CD8-positive, alpha-beta memory T cell (primary cell): Measurements from ENCODE around the gene TNK1. TPM values are rescaled to one million over a fixed set of nuclear protein-coding genes. Genes with fewer than 3 reads are reported as not detected.

Experiments
- CTCF ChIA-PET: fragments of 350-600 bp; sonication (Branson Sonifier 250); formaldehyde crosslinking; loops from one replicate; lab custom pipeline; 2021; ENCODE audit warnings: antibody characterized with exemption; lab: Charles Lee
- POLR2A ChIA-PET: fragments of 350-600 bp; sonication (Branson Sonifier 250); formaldehyde crosslinking; loops from one replicate; lab custom pipeline; 2021; ENCODE audit warnings: antibody characterized with exemption; lab: Charles Lee
- DNase-seq, 5 donors: peaks; one replicate each; pipeline versions ENCODE4 v3.0.0 to v3.0.0-alpha.2; 2020 to 2022; ENCODE audit warnings: mixed read lengths in 1 of 5
- H3K27ac ChIP-seq: one replicate; pipeline ENCODE4 v1.7.0; 2013; ENCODE audit warnings: low read depth, mild to moderate bottlenecking, low read length, moderate library complexity
- H3K27me3 ChIP-seq: 2 replicates; pipeline ENCODE4 v1.7.0; 2013; ENCODE audit warnings: low read length, mild to moderate bottlenecking; ENCODE audit not compliant: insufficient read depth, poor library complexity, severe bottlenecking
- H3K36me3 ChIP-seq: 2 replicates; pipeline ENCODE4 v1.7.0; 2013; ENCODE audit warnings: mild to moderate bottlenecking, low read length, moderate library complexity; ENCODE audit not compliant: insufficient read depth
- H3K4me1 ChIP-seq: 2 replicates; pipeline ENCODE4 v1.7.0; 2013; ENCODE audit warnings: mild to moderate bottlenecking, low read length, moderate library complexity; ENCODE audit not compliant: insufficient read depth
- H3K4me3 ChIP-seq: 2 replicates; pipeline ENCODE4 v1.7.0; 2013; ENCODE audit warnings: mild to moderate bottlenecking, low read length
- H3K9me3 ChIP-seq: 2 replicates; pipeline ENCODE4 v1.7.0; 2013; ENCODE audit warnings: mild to moderate bottlenecking, low read length
- H3K27ac Mint-ChIP-seq, 8 donors: one replicate each; pipeline ENCODE4 v1.8.0; 2020 to 2021; ENCODE audit warnings: mixed read lengths in 8 of 8, mild to moderate bottlenecking in 6 of 8, inconsistent platforms in 3 of 8, moderate library complexity in 3 of 8
- H3K27me3 Mint-ChIP-seq, 2 donors: one replicate each; pipeline ENCODE4 v1.8.0; 2020 to 2021; ENCODE audit warnings: mixed read lengths in 2 of 2, mild to moderate bottlenecking in 1 of 2, moderate library complexity in 1 of 2
- H3K36me3 Mint-ChIP-seq, 3 donors: one replicate each; pipeline ENCODE4 v1.8.0; 2020 to 2021; ENCODE audit warnings: mixed read lengths in 3 of 3, inconsistent platforms in 1 of 3, mild to moderate bottlenecking in 1 of 3
- H3K4me1 Mint-ChIP-seq, 3 donors: one replicate each; pipeline ENCODE4 v1.8.0; 2020 to 2021; ENCODE audit warnings: mixed read lengths in 3 of 3, inconsistent platforms in 1 of 3, mild to moderate bottlenecking in 1 of 3
- H3K4me3 Mint-ChIP-seq, 7 donors: one replicate each; pipeline ENCODE4 v1.8.0; 2020 to 2021; ENCODE audit warnings: mixed read lengths in 7 of 7, mild to moderate bottlenecking in 6 of 7, moderate library complexity in 4 of 7, inconsistent platforms in 2 of 7
- H3K9me3 Mint-ChIP-seq, 5 donors: one replicate each; pipeline ENCODE4 v1.8.0; 2020 to 2022; ENCODE audit warnings: mixed read lengths in 5 of 5, mild to moderate bottlenecking in 3 of 5, moderate library complexity in 2 of 5, inconsistent platforms in 1 of 5
- polyA plus RNA-seq: library from polyadenylated mRNA; unstranded; fragments of 300-500 nt; fragmentation: Illumina TruSeq; gene quantifications from one replicate; pipeline ENCODE4 v1.2.3, GENCODE V29; 2021
- total RNA-seq, 2 experiments: library from RNA; stranded (reverse); gene quantifications; one replicate each; pipeline ENCODE4 v1.2.3, GENCODE V29; 2021

The TNK1 gene
- total and polyA plus RNA-seq, 3 experiments from 2014 or later, result 3.1 to 5.8 (median 4.4) TPM

DNA sequence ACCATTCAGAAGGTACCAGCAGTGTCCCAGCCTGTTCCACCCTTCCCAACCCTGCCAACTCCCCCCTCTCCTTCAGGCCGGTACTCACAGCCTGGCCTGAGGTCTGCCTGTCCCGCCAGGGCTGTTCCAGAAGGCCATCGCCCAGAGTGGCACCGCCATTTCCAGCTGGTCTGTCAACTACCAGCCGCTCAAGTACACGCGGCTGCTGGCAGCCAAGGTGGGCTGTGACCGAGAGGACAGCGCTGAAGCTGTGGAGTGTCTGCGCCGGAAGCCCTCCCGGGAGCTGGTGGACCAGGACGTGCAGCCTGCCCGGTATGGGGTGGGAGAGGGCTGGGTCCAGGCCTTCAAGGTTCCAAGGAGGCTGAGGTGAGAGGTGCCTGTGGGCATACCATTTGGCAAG lies 33.9 kb downstream of the TNK1 start:
- H3K27ac ChIP-seq, result no peak overlapping the region
- H3K4me3 Mint-ChIP-seq, result no peak overlapping the region
- H3K27ac Mint-ChIP-seq, result no peak overlapping the region
- H3K9me3 Mint-ChIP-seq, result no peaks in the 10 kb centered on the region
- no peak overlapping the region for H3K4me3 ChIP-seq
- ChIA-PET POLR2A (no interaction called here), CTCF (interaction anchor here (1.3 kb wide), 1 partner anchor 22 kb away, joined by 3 read pairs; no protein-coding TSS in a partner anchor)
- H3K9me3 ChIP-seq, result no peaks in the 10 kb centered on the region
- peaks cover 0 to 2% (median 0%) of the 10 kb centered on the region in 3 donors for H3K4me1 Mint-ChIP-seq
- no peak for DNase-seq
- no peaks in the 10 kb centered on the region for H3K36me3 ChIP-seq
- H3K36me3 Mint-ChIP-seq, result peaks cover 0 to 1% (median 0%) of the 10 kb centered on the region in 3 donors
- H3K27me3 Mint-ChIP-seq, result peaks cover 4 to 5% of the 10 kb centered on the region in 2 donors
- no peaks in the 10 kb centered on the region for H3K4me1 ChIP-seq
- no peaks in the 10 kb centered on the region for H3K27me3 ChIP-seq

DNA sequence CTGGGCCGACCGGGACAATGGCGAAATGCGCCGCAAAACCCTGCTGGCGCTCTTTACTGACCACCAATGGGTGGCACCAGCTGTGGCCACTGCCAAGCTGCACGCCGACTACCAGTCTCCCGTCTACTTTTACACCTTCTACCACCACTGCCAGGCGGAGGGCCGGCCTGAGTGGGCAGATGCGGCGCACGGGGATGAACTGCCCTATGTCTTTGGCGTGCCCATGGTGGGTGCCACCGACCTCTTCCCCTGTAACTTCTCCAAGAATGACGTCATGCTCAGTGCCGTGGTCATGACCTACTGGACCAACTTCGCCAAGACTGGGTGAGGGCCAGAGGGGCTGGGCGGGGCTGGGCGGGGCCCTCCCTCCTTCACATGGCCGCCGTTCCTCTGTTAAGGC lies 34.9 kb downstream of the TNK1 start:
- Mint-ChIP-seq H3K9me3 (no peaks in the 10 kb centered on the region), H3K27me3 (peaks cover 1 to 6% of the 10 kb centered on the region in 2 donors), H3K36me3 (peaks cover 0 to 1% (median 0%) of the 10 kb centered on the region in 3 donors), H3K4me1 (peaks cover 0 to 2% (median 0%) of the 10 kb centered on the region in 3 donors), H3K4me3 (no peak overlapping the region), H3K27ac (no peak overlapping the region)
- no peak for DNase-seq
- H3K4me1 ChIP-seq, result no peaks in the 10 kb centered on the region
- CTCF ChIA-PET, result no interaction called here
- no peaks in the 10 kb centered on the region for H3K9me3 ChIP-seq
- no peaks in the 10 kb centered on the region for H3K36me3 ChIP-seq
- no peaks in the 10 kb centered on the region for H3K27me3 ChIP-seq
- POLR2A ChIA-PET, result no interaction called here
- no peak overlapping the region for H3K4me3 ChIP-seq
- no peak overlapping the region for H3K27ac ChIP-seq

DNA sequence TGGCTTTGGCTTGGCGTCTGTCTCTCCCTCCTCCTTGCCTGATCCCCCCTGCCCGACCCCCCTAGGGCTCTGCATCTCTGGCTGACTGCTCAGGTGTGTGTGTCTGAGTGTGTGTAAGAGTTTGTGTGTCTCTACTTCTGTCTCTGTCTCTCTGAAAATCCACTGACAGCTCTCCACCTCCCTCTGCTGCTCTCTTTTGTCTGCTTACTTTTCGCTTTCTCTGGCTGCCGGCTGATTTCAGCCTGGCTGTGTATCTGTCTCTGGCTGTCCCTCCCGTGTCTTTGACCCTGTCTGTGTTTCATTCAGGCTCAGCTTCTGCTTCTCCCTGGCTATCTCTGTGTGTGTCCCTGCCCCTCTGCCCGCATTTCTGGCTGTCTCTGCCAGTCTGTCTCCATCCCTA lies 35.4 kb downstream of the TNK1 start:
- H3K27ac ChIP-seq, result no peak overlapping the region
- CTCF ChIA-PET, result no interaction called here
- no peak for DNase-seq

DNA sequence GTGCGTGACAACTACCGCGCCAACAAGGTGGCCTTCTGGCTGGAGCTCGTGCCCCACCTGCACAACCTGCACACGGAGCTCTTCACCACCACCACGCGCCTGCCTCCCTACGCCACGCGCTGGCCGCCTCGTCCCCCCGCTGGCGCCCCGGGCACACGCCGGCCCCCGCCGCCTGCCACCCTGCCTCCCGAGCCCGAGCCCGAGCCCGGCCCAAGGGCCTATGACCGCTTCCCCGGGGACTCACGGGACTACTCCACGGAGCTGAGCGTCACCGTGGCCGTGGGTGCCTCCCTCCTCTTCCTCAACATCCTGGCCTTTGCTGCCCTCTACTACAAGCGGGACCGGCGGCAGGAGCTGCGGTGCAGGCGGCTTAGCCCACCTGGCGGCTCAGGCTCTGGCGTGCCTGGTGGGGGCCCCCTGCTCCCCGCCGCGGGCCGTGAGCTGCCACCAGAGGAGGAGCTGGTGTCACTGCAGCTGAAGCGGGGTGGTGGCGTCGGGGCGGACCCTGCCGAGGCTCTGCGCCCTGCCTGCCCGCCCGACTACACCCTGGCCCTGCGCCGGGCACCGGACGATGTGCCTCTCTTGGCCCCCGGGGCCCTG lies 36.3 kb downstream of the TNK1 start:
- no peak for DNase-seq
- Mint-ChIP-seq H3K27ac (no peak overlapping the region), H3K36me3 (peaks cover 0 to 1% (median 0%) of the 10 kb centered on the region in 3 donors), H3K27me3 (peaks cover 1 to 6% of the 10 kb centered on the region in 2 donors), H3K9me3 (no peaks in the 10 kb centered on the region), H3K4me1 (peaks cover 0 to 2% (median 0%) of the 10 kb centered on the region in 3 donors), H3K4me3 (no peak overlapping the region)
- Histone ChIP-seq H3K4me3 (no peak overlapping the region), H3K27me3 (no peaks in the 10 kb centered on the region), H3K27ac (no peak overlapping the region), H3K36me3 (no peaks in the 10 kb centered on the region), H3K4me1 (no peaks in the 10 kb centered on the region), H3K9me3 (no peaks in the 10 kb centered on the region)
- ChIA-PET CTCF (no interaction called here), POLR2A (no interaction called here)

More for the DNA sequence above, 35.4 kb downstream of the TNK1 start:
- no peak overlapping the region for H3K4me3 ChIP-seq
- Mint-ChIP-seq H3K9me3 (no peaks in the 10 kb centered on the region), H3K4me1 (peaks cover 0 to 2% (median 0%) of the 10 kb centered on the region in 3 donors), H3K4me3 (no peak overlapping the region), H3K27me3 (peaks cover 1 to 6% of the 10 kb centered on the region in 2 donors), H3K36me3 (peaks cover 0 to 1% (median 0%) of the 10 kb centered on the region in 3 donors), H3K27ac (peak overlapping the region in 1 of 8 donors; percentile 10)
- H3K9me3 ChIP-seq, result no peaks in the 10 kb centered on the region
- no peaks in the 10 kb centered on the region for H3K36me3 ChIP-seq
- H3K27me3 ChIP-seq, result no peaks in the 10 kb centered on the region
- no peaks in the 10 kb centered on the region for H3K4me1 ChIP-seq
- POLR2A ChIA-PET, result no interaction called here

DNA sequence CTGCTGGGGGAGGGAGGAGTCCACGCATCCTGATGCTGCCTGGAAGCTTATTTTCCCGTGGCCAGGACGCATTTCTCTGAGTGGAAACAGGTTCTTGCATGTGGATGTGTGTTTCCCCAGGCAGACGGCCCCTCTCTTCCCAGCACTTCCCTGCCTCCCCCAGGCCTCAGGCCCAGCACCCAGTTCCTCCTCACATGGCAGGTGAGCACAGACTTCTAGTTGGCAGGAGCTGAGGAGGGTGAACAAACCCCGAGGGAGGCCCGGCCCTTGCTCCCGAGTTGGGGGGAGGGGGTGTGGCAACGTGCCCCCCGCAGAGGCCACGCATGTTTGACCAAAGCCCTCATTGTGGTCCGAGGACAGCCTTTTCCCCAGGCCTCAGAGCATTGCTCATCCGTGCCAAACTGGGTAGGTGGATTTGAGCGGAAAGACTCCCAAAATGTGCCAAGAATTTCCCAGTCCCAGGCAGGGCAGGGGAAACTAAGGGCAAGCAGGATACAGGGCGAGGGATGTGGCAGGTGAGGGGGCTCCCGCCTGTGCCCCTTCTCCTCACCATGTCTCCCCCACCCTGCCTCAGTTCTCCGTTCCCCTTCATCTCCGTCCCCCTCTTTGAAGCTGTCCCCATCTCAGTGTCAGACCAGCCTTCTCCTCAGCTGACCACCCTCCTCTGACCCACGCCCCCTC lies 37.7 kb downstream of the TNK1 start:
- no peaks in the 10 kb centered on the region for H3K27me3 ChIP-seq
- peaks cover 0 to 1% (median 0%) of the 10 kb centered on the region in 3 donors for H3K36me3 Mint-ChIP-seq
- no peak overlapping the region for H3K4me3 Mint-ChIP-seq
- ChIA-PET CTCF (no interaction called here), POLR2A (no interaction called here)
- H3K4me1 Mint-ChIP-seq, result peaks cover 0 to 2% (median 0%) of the 10 kb centered on the region in 3 donors
- H3K27ac Mint-ChIP-seq, result no peak overlapping the region
- no peak for DNase-seq
- no peak overlapping the region for H3K4me3 ChIP-seq
- H3K36me3 ChIP-seq, result no peaks in the 10 kb centered on the region
- H3K9me3 Mint-ChIP-seq, result no peaks in the 10 kb centered on the region
- H3K27me3 Mint-ChIP-seq, result peaks cover 0 to 6% of the 10 kb centered on the region in 2 donors
- no peak overlapping the region for H3K27ac ChIP-seq
- H3K9me3 ChIP-seq, result no peaks in the 10 kb centered on the region
- no peaks in the 10 kb centered on the region for H3K4me1 ChIP-seq

GRCh38 chr17:7419819-7420610 lies 39.1 kb downstream of the TNK1 start, which contains the start of gene SPEM1:
SPEM1 (plus strand) TSS chr17:7420324; CDS start chr17:7420385, 61 bp downstream.
- Histone ChIP-seq H3K36me3 (no peaks in the 10 kb centered on the region), H3K9me3 (no peaks in the 10 kb centered on the region), H3K27ac (no peak within 1 kb of the TSS), H3K4me3 (no peak within 1 kb of the TSS), H3K27me3 (no peaks in the 10 kb centered on the region), H3K4me1 (no peaks in the 10 kb centered on the region)
- POLR2A ChIA-PET, result interaction anchor here (0.6 kb wide), 1 partner anchor 48 kb away, joined by 4 read pairs; no protein-coding TSS in a partner anchor
- Mint-ChIP-seq H3K27ac (no peak within 1 kb of the TSS), H3K9me3 (no peaks in the 10 kb centered on the region), H3K4me3 (peak within 1 kb of the TSS in 1 of 7 donors; percentile 32), H3K27me3 (peaks cover 0 to 6% of the 10 kb centered on the region in 2 donors), H3K36me3 (peaks cover 0 to 1% (median 0%) of the 10 kb centered on the region in 3 donors), H3K4me1 (peaks cover 0 to 2% (median 0%) of the 10 kb centered on the region in 3 donors)
- CTCF ChIA-PET, result interaction anchor here (0.9 kb wide), 1 partner anchor 140 kb away, joined by 3 read pairs; no protein-coding TSS in a partner anchor
- no peak for DNase-seq

DNA sequence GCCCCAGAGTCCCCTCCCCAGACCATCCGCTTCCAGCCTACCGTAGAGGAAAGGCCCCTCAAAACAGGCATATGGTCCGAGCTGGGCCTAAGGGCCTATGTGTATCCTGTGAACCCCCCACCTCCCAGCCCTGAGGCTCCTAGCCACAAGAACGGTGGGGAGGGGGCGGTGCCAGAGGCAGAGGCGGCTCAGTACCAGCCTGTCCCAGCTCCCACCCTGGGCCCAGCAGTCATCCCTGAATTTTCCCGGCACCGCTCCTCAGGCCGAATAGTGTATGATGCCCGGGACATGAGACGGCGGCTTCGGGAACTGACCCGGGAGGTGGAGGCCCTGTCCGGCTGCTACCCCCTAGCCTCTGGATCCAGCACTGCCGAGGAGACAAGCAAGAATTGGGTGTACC lies 40.3 kb downstream of the TNK1 start:
- Mint-ChIP-seq H3K27me3 (peaks cover 3 to 6% of the 10 kb centered on the region in 2 donors), H3K4me3 (no peak overlapping the region), H3K27ac (no peak overlapping the region), H3K9me3 (no peaks in the 10 kb centered on the region), H3K4me1 (peaks cover 0 to 2% (median 0%) of the 10 kb centered on the region in 3 donors), H3K36me3 (peaks cover 0 to 1% (median 0%) of the 10 kb centered on the region in 3 donors)
- Histone ChIP-seq H3K27me3 (no peaks in the 10 kb centered on the region), H3K9me3 (no peaks in the 10 kb centered on the region), H3K27ac (no peak overlapping the region), H3K4me3 (no peak overlapping the region), H3K4me1 (no peaks in the 10 kb centered on the region), H3K36me3 (no peaks in the 10 kb centered on the region)
- POLR2A ChIA-PET, result no interaction called here
- CTCF ChIA-PET, result interaction anchor here (0.9 kb wide), 1 partner anchor 139 kb away, joined by 3 read pairs; no protein-coding TSS in a partner anchor
- no peak for DNase-seq
